ENCODE measurements around the gene METTL21A. TPM values are rescaled to one million over a fixed set of nuclear protein-coding genes. Genes with fewer than 3 reads are reported as not detected.

The METTL21A gene
- total and polyA plus RNA-seq, 2 experiments from 2014 or later = 86.0 to 118 TPM

GRCh38 chr2:207606399-207606798 is 18.8 kb downstream of the METTL21A start (continued):
- no peak for TF ChIP-seq CTCF (conservative IDR thresholded peaks at IDR 0.05; ENCODE audit: low read depth in 2 of 2)
- TF ChIP-seq CREB1 (CRISPR knock-in tag; IDR thresholded peaks at IDR 0.05; ENCODE audit: low read depth) = no peak

GRCh38 chr2:207603486-207603885 is 21.7 kb downstream of the METTL21A start:
- Histone ChIP-seq H2AFZ (no peak overlapping the region), H3K4me3 (no peak overlapping the region), H3K4me2 (no peak overlapping the region), H3K9me2 (ENCODE audit: insufficient read depth) (no peaks in the 10 kb centered on the region; the same call in 1 of the 2 replicates), H4K20me1 (replicated peaks; ENCODE audit: insufficient read depth) (peaks cover 7% of the 10 kb centered on the region; the same call in 1 of the 2 replicates), H3K4me1 (ENCODE audit: insufficient read depth) (no peaks in the 10 kb centered on the region), H3F3A (replicated peaks; ENCODE audit: low read depth) (peaks cover 9% of the 10 kb centered on the region), H3K36me3 (ENCODE audit: insufficient read depth) (0 out of 2 replicates have a peak, but pooled peaks cover 4% of the 10 kb centered on the region), H3K27ac (ENCODE audit: low read depth) (0 out of 2 replicates have a peak overlapping the region, but pooled peaks have one; percentile 29), H3K27me3 (ENCODE audit: insufficient read depth) (no peaks in the 10 kb centered on the region), H3K79me2 (replicated peaks; ENCODE audit: insufficient read depth) (no peaks in the 10 kb centered on the region)
- H3K27ac Mint-ChIP-seq = 0 out of 2 replicates have a peak overlapping the region, but pooled peaks have one; percentile 45
- no peak for TF ChIP-seq REST (IDR thresholded peaks at IDR 0.05; ENCODE audit: unreplicated experiment)
- TF ChIP-seq JUNB (IDR thresholded peaks at IDR 0.05; ENCODE audit: unreplicated experiment) = no peak
- TF ChIP-seq ZNF114 (CRISPR knock-in tag; IDR thresholded peaks at IDR 0.05) = no peak
- no peak for TF ChIP-seq POLR2AphosphoS5 (IDR thresholded peaks at IDR 0.05; ENCODE audit: low read depth)
- TF ChIP-seq CREB1 (CRISPR knock-in tag; IDR thresholded peaks at IDR 0.05; ENCODE audit: low read depth) = no peak
- TF ChIP-seq STAT1 (IDR thresholded peaks at IDR 0.05; ENCODE audit: unreplicated experiment) = no peak
- ATAC-seq = no peak
- no peaks in the 10 kb centered on the region for H3K9me3 Mint-ChIP-seq
- no peaks in the 10 kb centered on the region for H3K27me3 Mint-ChIP-seq (ENCODE audit: insufficient read depth, low read depth, poor library complexity)
- H3K36me3 Mint-ChIP-seq (ENCODE audit: low read depth) = peaks cover 13% of the 10 kb centered on the region
- H3K4me1 Mint-ChIP-seq = no peaks in the 10 kb centered on the region
- DNase-seq (ENCODE audit: low spot score) = no peak
- no peak overlapping the region for H3K4me3 Mint-ChIP-seq

- H3K27ac Mint-ChIP-seq = peak overlapping the region; percentile 29; the same call in 1 of the 2 replicates
- no peak for TF ChIP-seq JUNB (IDR thresholded peaks at IDR 0.05; ENCODE audit: unreplicated experiment)
- no peak for TF ChIP-seq POLR2AphosphoS5 (IDR thresholded peaks at IDR 0.05; ENCODE audit: low read depth)
- TF ChIP-seq ZNF114 (CRISPR knock-in tag; IDR thresholded peaks at IDR 0.05) = no peak
- no peak for TF ChIP-seq ZNF462 (CRISPR knock-in tag; IDR thresholded peaks at IDR 0.05)
- no peak for TF ChIP-seq CREB1 (CRISPR knock-in tag; IDR thresholded peaks at IDR 0.05; ENCODE audit: low read depth)
Measured at GRCh38 chr2:207601774-207602173, 23.4 kb downstream of the METTL21A start.

More at GRCh38 chr2:207601774-207602173, 23.4 kb downstream of the METTL21A start:
- Histone ChIP-seq H3K4me3 (no peak overlapping the region), H3K9me2 (ENCODE audit: insufficient read depth) (no peaks in the 10 kb centered on the region), H3K27ac (ENCODE audit: low read depth) (no peak overlapping the region), H3K27me3 (ENCODE audit: insufficient read depth) (no peaks in the 10 kb centered on the region), H3F3A (replicated peaks; ENCODE audit: low read depth) (peaks cover 7% of the 10 kb centered on the region), H3K79me2 (replicated peaks; ENCODE audit: insufficient read depth) (no peaks in the 10 kb centered on the region), H3K4me1 (ENCODE audit: insufficient read depth) (no peaks in the 10 kb centered on the region), H2AFZ (no peak overlapping the region), H3K36me3 (ENCODE audit: insufficient read depth) (no peaks in the 10 kb centered on the region), H3K4me2 (no peak overlapping the region), H4K20me1 (replicated peaks; ENCODE audit: insufficient read depth) (peaks cover 7% of the 10 kb centered on the region; the same call in 1 of the 2 replicates)
- peaks cover 14% of the 10 kb centered on the region; the same call in 2 of the 3 replicates for H3K36me3 Mint-ChIP-seq (ENCODE audit: low read depth)
- DNase-seq (ENCODE audit: low spot score) (no peak), ATAC-seq (no peak)
- H3K4me1 Mint-ChIP-seq = no peaks in the 10 kb centered on the region
- H3K9me3 Mint-ChIP-seq = no peaks in the 10 kb centered on the region
- H3K27me3 Mint-ChIP-seq (ENCODE audit: insufficient read depth, low read depth, poor library complexity) = no peaks in the 10 kb centered on the region
- H3K4me3 Mint-ChIP-seq = no peak overlapping the region
